ENCODE measurements around the gene FADD.

Gene FADD

GRCh38 chr11:70229737-70230136, 26.6 kb downstream of the FADD start:
- no peak for FAIRE-seq
- no peak for DNase-seq (ENCODE audit: extremely low spot score, insufficient read length, low read depth)

- no peak for FAIRE-seq
- no peak for DNase-seq (ENCODE audit: extremely low spot score, insufficient read length, low read depth)
Observed at GRCh38 chr11:70230151-70230839, 27.2 kb downstream of the FADD start.

DNA sequence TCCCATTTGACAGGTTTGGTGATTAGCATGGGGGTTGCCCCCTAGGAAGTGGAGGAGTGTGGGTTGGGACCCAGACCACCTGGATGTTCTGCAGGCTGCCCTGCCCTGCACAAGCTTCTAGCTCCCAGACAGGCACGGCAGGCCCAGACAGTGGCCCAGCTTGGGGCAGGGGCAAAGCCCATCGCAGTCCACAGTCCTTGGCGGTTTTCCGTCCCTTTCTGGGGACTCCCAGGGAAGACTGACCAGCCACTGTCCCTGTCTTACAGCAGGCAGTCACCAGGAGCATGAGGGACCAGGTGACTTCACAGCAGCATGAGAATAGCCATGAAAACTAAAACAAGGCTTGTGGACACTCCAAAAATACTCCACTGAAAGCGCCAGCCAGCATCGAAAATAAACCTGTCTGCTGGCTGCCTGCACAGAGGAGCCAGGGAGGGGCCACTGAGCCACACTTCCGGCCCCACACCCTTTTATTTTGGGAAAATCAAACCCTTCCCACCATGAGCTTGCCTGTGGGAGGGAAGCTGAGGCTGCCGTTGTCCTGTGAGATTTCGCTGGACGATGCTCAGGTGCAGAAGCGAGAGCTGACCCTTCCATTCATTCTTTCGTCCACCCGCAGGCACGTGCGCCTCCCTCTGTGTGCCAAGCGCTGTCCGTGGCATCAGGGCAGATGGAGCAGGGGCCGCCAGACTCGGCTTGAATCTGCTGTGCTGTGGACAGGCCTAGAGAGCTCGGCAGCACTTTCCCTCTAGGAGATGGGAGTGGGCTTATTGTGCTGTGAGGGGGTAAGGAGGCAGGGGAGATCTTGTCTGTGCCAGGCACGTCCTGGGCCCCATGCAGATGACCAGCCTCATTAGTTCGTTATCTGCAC, 28.0 kb downstream of the FADD start:
- no peak for FAIRE-seq
- no peak for DNase-seq (ENCODE audit: extremely low spot score, insufficient read length, low read depth)

- FAIRE-seq (no peak), DNase-seq (ENCODE audit: extremely low spot score, insufficient read length, low read depth) (no peak)
Observed at GRCh38 chr11:70233034-70233433, 29.9 kb downstream of the FADD start.

GRCh38 chr11:70233511-70233934, 30.4 kb downstream of the FADD start:
- DNase-seq (ENCODE audit: extremely low spot score, insufficient read length, low read depth) (no peak), FAIRE-seq (no peak)

DNA sequence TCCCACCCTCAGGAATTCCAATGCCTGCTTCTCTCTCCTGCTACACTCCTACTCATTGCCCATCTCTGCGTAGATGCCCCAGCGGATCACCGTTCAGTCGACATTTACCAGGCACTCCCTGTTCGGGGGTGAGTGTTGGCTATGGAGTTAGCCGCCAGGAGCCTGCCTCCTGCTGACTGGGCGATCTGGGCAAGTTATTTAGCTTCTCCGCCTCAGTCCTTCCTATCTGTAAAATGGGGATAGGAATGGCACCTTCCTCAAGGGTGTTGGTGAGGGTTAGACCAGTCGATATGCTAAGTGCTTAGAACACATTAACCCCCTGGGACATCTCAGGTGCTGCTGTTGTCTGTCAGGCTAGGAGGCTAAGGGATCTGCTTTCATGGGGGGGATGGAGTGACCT, 30.9 kb downstream of the FADD start:
- DNase-seq (ENCODE audit: extremely low spot score, insufficient read length, low read depth): no peak
- FAIRE-seq: no peak

- FAIRE-seq: no peak
- DNase-seq (ENCODE audit: extremely low spot score, insufficient read length, low read depth): no peak
Observed at GRCh38 chr11:70240337-70240736, 37.2 kb downstream of the FADD start.

DNA sequence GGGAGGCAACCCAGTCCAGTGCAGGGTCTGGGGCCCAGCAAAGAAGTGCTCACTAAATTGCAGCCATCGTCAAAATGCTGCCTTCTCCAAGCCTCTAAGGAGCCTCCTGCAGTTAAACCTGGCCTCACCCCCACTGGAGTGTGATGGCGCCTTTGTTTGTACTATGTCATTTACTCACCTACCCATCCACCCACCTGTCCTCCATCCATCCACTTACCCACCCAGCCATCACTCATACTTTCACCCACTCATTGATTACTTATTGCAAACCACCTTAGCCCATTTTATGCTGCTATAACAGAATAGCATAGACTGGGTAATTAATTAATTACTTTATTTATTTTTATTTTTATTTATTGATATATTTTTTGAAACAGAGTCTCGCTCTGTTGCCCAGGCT, 38.6 kb downstream of the FADD start:
- DNase-seq (ENCODE audit: extremely low spot score, insufficient read length, low read depth) (no peak), FAIRE-seq (no peak)

DNA sequence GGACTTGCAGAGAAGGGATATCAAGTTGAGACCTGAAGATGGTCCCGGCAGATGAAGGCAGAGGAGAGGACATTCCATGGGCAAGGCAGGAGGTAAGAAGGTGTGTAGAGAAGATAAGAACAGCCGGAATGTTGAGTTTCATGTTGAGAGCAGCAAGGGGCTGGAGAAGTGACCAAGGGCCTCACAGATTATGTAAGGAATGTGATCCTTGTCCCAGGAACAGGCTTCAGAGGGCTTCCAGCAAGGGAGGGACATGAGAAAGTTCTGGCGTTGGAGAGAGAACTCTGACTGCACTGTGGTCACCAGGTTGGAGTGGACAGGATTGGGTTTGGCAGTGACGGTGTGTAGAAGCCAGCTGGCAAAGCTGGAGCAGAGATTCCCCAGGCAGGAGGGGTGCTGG, 39.8 kb downstream of the FADD start:
- no peak for DNase-seq (ENCODE audit: extremely low spot score, insufficient read length, low read depth)
- no peak for FAIRE-seq

DNA sequence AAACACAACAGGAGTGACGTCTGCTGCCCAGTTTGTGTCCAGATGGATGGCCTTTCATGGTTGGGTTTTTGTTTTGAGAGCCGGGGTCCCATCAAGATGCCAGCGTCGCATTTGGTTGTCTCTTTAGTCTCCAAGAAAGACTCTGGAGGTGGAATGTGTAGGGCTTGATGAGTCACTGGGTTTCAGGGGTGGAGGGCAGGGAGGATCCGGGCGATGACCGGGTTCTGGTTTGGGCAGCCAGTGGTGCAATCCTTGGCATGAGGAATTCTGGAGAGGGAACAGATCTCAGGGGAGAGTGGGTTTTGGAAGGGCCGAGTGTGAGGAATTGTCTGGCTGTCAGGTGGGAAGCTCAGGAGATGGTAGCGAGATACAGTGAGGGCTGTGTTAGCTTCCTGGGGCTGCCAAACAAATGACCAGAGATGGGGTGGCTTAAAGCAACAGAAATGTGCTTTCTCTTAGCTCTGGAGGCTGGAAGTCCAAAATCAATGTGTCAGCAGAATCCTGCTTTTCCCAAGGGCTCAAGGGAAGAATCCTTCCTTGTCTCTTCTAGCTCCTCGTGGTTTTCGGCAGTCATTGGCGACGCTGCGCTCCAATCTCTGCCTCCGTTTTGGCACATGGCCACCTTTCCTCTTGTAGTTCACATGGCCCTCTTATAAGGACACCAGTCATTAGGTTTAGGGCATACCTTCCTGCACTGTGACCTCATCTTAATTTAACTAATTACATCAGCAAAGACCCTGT, 41.0 kb downstream of the FADD start:
- no peak for DNase-seq (ENCODE audit: extremely low spot score, insufficient read length, low read depth)

GRCh38 chr11:70244698-70245097, 41.6 kb downstream of the FADD start:
- no peak for FAIRE-seq
- no peak for DNase-seq (ENCODE audit: extremely low spot score, insufficient read length, low read depth)

More for the DNA sequence above, 41.0 kb downstream of the FADD start:
- FAIRE-seq: no peak

DNA sequence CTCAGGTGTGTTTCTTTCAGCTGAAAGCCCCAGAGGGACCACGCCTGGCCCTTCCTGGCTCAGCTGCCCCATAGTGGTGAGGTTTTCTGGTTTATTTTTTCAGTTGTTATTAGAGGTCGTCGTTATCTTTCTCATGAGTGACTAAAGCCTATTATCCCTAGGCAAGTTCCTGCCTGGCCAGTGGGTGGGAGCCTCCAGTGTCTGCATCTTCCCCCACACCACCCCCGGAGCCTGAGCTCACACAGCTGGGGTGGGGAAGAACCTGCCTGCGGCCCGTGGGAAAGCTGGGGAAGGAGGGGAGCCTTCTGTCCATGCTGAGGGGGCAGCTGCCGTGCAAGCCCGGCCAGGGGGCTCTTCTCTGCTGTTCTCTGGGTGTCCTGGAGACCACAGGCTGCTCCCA, 43.1 kb downstream of the FADD start:
- FAIRE-seq (no peak), DNase-seq (ENCODE audit: extremely low spot score, insufficient read length, low read depth) (no peak)

- no peak for DNase-seq (ENCODE audit: extremely low spot score, insufficient read length, low read depth)
- FAIRE-seq: no peak
Observed at GRCh38 chr11:70247042-70247709, 44.1 kb downstream of the FADD start.

GRCh38 chr11:70247710-70248072, 44.6 kb downstream of the FADD start:
- no peak for FAIRE-seq
- no peak for DNase-seq (ENCODE audit: extremely low spot score, insufficient read length, low read depth)

GRCh38 chr11:70250876-70251658, 48.0 kb downstream of the FADD start:
- DNase-seq (ENCODE audit: extremely low spot score, insufficient read length, low read depth): no peak
- FAIRE-seq: no peak

DNA sequence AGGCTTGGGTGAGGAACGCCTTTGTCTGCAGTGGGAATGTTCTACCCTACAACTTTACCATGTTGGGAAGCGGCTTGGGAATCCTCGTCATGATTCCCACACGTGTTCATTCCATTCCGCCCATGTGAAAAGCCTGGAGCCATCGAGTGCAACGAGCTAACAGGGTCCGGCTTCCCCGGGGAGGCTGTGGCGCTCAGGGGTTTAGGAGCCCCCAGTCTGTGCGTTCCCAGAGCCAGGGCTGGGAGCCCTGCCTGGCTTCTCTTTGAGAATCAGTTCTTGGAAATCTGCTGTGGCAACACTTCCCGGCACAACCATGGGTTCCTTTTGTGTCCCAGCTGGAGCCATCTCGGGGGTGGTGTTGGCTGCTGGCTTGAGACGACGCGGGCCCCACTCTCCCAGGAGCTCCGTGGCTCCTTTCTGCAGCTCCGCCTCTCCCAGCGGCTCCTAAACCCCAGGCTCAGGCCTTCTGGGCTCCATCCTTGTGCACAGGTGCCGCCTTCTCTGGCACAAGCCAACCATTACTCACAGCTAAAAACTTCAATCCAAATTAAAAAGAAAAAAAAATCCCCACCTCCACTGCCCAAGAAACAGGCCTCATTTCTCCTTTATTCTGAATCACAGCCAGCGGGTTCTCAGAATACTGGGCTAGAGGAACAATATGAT, 48.7 kb downstream of the FADD start:
- no peak for DNase-seq (ENCODE audit: extremely low spot score, insufficient read length, low read depth)
- no peak for FAIRE-seq

GRCh38 chr11:70252844-70253243, 49.7 kb downstream of the FADD start:
- DNase-seq (ENCODE audit: extremely low spot score, insufficient read length, low read depth) (no peak), FAIRE-seq (peak; percentile 73)

DNA sequence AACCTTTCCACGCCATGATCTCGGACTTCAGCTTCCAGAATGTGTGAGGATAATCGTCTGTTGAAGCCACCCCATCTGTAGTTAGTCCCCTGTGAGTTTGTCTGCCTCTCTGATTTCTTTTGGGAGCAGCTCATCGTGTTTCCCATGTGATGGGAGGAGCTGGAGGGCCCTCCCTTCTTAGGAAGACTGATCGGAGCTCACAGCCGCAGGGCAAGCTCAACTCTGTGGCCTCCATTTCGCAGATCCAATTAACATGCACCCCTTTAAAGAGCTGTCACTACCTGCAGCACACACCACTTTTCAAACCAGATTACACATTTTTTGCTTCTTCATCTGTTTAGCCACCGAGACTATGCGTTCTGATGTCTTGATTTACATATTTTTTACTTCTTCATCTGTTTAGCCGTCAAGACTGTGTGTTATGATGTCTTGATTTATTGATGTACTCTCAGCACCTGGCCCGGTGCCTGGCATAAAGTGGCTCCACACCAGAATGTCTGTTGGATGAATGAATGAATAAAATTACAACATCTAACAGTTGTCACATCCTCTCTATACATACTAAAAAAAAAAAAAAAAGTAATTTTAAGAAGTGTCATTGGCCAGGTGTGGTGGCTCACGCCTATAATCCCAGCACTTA, 52.5 kb downstream of the FADD start:
- DNase-seq (ENCODE audit: extremely low spot score, insufficient read length, low read depth) (no peak), FAIRE-seq (no peak)
